Glomerular visceral epithelial cell (primary cell): ENCODE data around the gene ZNF24.

Experiments used
- DNase-seq: peaks from one replicate; pipeline ENCODE4 v3.0.0-alpha.2; 2016; ENCODE audit errors: extremely low spot score

Gene ZNF24

DNA sequence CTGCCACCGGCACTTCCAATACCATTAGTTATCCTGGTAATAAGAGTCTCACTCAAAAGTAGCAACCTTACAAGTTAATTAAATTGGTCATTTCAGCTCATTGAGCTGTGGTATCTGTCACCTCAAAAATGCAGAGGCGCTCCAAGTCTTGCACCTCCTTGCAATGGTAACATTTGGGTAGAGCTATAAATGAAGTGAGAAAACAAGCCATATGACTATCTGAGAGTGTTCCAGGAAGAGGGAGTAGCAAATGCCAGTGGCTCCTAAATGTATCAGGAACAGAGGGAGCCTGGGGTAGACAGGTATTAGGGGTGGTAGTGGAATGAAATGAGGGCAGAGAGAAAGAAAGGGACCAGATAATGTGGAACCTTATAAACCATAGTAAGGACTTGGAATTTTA is 48.2 kb downstream of the ZNF24 start:
- no peak for DNase-seq

- DNase-seq, result no peak
Observed at GRCh38 chr18:35291166-35291565, 53.1 kb downstream of the ZNF24 start.

DNA sequence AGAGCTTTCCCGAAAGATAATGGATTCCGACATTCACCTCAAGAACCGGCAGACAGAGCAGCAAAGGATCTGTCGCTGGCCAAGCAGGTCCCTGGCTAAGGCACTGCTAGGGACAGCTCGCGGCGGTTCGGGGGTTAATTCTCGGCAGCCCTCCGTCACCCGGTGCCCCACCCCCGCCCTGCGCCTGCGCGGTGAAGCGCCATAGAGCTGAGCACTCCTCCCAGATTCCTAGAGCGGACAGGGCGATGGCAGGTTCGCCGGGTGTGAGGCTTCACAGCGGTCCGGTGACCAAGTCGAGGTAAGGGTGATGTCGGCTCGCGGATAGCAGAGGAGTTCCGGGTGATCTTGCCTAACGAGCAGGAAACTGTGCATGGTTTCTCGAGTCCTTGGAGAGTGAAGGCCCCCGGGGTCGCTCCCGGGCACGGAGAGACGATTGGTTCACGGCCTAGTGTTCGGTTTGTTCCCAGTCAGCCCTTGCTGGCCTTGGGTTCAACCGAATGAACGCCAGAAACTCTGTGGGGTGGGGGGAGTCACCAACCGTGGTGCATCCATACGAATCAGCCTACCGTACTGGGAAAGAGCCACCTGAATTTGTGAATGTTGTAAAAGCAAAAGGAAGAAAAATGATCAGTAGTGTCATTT is 54.0 kb downstream of the ZNF24 start, which contains the start of gene ZSCAN30:
Gene ZSCAN30 (minus strand): TSS at position 136 of the 642 bp plus-strand sequence. CDS start 25,877 bp downstream, outside the sequence.
- peak; percentile 96 for DNase-seq

- no peak for DNase-seq
Observed at GRCh38 chr18:35289727-35290093, 54.5 kb downstream of the ZNF24 start.

GRCh38 chr18:35289293-35289692 is 54.9 kb downstream of the ZNF24 start:
- peak; percentile 9 for DNase-seq

GRCh38 chr18:35284841-35285240 is 59.4 kb downstream of the ZNF24 start:
- no peak for DNase-seq

DNA sequence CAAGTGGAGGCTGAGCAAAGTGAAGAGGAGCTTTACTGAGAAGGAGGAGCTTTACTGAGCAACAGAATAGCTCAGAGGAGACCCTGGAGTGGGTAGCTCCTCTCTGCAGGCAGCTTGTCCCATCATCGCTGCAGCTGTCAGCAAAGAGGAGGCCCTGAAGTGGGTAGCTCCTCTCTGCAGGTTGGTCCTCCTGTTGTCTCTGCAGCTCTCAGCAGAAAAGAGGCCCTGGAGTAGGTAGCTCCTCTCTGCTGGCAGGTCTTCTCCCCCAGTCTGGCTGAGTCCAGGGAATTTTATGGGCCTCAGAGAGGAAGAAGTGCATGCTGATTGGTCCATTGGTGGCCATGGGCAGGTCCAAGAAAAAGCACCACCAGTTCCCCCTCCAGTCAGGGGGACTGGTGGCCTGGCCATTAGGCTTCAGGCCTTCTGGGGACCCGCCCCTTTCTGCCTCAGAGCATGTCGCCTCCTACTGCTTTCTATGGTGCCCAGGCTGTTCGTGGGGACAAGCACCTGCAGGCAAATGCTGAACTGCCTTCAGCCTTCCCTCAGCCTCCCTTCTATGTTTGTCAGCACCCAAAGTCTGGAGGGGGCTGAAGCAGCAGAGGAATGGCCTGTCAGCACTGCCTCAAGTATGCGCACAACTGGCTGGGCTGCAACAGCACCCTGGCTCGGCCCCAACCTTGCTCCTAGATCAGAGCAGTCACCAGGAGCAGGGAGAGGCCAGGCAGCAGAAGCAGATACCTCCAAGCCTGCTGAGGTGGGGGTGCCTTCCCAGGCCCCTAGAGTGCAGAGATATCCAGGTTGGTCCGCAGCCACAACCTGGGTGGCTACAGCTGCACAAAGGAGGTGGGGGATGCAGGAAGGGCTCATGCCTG is 60.1 kb downstream of the ZNF24 start:
- DNase-seq, result no peak

DNA sequence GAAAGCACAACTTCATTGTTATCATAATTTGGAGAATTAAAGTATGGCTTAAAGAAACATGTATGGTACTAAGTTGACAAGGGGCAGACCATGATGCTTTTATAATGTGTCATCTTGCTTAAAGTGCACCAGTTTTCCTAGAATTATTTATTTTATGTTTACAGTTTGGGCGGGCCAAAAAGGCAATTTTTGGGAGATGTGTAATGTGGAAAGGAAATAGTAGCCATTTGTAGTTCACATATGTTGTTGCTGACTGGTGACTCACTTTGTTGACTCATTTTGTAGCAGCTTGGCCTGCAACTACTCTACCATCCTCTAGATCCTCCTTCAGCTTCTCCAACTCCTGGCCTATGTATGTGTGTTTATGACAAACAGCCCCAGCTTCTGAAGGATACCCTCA is 61.9 kb downstream of the ZNF24 start:
- DNase-seq, result no peak
